NCI-H1930 (cell line): ENCODE data around the gene GAL.

Experiments
- DNase-seq, 2 experiments: peaks; one replicate each; lab custom pipeline; 2025; lab: John Stamatoyannopoulos, UW

The GAL gene

DNA sequence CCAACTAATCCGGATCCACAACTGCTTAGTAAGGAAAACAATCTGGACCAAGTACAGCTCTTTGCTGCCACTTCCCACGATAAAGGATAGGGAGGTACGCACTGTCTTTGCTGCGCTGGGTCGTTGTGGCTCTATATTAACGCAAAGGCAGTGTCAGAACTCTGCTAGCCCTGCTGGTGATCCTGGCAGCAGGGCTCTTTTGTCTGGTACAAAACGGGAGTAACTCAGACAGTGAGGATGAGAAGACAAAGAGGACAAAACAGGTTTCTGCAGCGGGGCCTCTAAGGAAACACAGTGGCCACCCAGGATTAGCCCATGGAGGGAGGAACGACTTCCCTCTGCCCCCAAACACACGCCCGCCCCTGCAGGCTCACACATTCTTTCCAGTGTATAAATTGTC is 26.1 kb downstream of the GAL start:
- no peak for DNase-seq

DNA sequence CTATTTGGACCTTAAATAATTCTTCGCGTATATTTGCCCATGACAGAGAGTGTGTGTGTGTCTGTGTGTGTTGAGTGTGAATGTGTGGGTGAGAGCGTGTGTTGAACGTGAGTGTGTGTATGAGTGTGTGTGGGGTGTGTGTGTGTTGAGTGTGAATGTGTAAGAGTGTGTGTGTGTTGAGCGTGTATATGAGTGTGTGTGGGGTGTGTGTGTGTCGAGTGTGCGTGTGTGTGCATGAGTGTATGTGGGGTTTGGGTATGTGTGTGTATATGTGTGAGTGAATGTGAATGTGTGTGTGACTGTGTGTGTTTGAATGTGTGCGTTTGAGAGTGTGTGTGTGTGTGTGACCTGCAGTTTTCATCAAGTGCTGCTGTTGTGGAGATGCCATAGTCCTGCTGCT is 26.8 kb downstream of the GAL start:
- DNase-seq: no peak

DNA sequence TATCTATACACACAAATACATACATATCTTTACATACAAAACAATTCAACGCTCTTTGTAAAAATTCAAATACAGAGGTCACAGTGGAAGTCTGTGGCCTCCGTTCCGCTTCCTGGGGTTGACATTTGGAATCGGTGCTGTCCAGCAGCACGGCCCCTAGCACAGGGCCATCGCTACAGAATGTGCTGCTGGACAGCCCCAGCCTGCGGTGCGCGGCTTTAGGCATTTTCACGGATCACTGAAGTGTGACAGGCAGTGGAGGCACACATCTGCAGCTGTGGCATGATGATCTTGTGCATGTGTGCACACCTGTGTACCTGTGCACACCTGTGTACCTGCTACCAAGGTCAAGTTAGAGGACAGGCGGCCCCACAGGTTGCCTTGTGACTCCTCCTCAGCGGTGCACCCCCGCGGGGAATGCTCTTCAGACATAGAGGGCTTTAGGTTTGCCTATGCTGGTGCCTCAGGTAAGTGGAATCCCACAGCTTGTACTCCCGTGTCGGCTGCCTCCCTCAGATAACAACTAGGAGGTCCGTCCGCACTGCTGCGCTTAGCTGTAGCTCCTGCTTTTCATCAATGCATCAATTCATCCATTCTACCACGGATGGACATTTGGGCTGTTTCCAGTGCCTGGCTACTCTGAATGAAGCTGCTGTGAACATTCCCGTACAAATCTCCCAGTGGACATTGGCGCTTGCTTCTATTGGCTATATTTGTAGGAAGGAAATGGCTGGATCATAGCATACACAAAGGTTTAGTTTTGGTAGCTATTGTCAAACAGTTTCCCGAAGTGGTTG is 29.9 kb downstream of the GAL start:
- DNase-seq: no peak

DNA sequence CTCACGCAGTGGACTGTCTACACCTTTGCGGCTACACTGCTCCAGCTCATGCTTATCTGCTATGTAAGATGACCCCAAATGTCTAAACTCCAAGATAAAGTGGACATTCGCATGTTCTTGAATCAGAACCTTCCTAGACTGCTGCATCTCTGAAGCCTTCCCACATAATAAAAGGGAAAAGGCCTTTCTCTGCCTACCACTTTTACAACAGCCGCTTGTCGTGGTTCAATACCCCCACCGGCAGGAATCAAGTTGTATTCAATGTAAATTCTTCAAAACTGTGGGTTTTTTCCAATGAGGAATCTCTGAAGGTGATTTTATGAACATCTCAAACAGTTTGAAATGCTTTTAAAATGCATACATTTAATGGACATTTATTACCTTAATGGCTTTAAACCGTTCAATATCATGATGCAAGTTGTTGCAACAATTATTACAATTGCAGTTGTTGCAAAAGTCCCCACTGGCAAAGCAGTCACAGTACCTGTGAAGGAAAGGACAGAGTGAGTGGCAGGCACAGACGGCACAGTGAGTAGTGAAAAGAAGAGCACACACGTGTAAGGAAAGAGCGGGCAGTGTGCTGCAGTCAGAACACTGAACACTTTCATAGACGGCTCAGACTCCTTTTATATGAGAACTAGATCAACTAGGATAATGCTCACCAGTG is 31.2 kb downstream of the GAL start:
- no peak for DNase-seq

DNA sequence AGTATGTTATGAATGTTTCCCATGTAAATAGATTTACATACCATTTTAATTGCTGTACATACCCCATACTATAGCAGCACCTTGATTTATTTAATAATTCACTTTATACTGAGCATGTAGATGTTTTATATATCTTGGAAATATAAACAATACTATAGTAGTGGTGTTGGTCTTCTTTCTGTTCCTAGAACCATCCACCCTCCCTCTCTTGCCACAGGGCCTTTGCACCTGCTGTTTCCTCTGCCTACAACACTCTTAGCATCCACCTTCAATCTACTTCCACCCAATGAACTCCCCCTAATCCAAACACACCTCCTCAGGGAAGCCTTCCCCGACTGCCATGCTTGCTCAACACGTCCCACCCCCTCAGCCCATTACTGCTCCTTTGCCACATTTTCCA is 36.7 kb downstream of the GAL start:
- no peak for DNase-seq

DNA sequence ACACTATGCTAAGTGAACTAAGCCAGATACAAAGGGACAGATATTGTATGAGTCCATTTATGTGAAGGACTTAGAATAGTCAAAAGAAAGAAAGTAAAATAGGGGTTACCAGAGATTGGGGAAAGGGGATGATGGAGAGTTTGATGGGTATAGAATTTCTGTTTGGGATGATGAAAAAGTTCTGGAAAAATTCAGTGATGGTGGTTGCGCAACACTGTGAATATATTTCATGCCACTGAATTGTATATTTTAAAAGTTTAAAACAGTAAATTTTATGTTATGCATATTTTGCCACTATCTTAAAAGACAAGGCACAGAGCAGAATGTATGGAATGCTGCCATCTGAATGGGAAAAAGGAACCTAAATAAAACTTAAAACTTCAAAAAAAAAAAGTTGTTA is 37.8 kb downstream of the GAL start:
- DNase-seq: no peak

DNA sequence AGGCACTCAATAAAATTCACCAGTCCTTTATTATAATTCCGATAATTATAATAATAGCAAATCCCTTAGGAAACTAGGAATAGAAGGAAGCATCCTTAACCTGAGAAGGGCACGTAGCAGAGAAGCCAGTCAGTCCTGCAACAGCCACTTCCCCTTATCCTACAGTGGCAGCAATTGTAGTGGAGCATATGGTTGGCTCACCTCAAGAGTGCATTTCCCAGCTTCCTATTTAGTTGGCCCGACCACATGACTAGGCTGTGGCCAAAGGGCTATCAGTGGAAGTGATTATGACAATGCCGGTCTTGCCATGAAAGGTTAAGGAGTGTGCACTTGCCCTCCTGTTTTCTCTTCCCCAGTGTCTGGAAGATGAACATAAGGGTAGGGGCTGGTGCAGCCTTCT is 39.9 kb downstream of the GAL start:
- DNase-seq: no peak

DNA sequence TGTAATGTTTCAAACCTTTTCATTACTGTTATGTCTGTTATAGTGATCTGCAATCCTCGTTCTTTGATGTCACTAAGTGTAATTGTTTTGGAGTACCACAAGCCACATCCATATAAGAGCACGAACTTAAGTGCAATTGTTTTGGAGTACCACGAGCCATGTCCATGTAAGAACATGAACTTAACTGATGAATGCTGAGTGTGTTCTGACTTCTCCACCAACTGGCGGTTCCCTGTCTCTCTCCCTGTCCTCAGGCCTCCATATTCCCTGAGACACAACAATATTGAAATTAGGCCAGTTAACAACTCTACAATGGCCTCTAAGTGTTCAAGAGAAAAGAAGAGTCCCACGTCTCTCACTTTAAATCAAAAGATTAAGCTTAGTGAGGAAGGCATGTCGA is 43.4 kb downstream of the GAL start:
- DNase-seq: peak in 1 of 2 experiments; percentile 26

DNA sequence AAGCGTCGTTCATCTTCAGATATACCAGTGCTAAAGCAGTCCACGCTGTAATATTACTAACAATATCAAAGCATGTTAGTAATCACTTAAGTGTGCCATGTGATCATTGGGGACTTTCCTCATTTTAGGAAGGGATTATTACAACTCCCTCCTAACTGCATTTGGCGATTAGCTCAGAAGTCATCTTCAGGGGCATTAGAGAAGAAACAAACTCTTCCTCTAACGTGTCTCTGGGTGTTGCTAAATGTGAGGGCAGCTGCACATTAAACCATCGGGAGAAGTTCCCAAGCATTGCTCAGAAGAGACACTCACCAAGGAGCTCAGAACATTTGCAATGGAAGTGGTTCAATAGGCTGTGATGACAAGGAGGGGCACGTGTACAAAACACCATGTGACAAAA is 49.8 kb downstream of the GAL start:
- DNase-seq: no peak

DNA sequence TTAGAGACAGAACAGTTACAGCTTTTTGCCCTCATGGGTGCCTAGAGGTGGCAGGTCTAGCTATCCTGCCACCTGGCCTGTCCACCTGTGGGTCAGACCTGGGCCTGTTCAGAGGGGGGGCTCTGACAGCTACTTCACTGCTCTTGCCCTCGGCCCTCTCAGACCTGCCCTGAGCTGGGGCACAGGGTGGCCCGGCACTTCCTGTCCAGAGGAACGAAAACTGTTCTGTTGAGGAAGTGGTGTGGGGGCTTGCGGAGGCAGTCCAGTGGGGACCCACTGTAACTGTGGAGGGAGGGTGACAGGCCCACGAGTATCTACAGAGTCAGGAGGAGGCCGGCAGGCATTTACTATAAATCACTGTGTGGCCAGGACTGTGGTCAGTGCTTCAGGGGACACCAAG is 50.8 kb downstream of the GAL start:
- no peak for DNase-seq

DNA sequence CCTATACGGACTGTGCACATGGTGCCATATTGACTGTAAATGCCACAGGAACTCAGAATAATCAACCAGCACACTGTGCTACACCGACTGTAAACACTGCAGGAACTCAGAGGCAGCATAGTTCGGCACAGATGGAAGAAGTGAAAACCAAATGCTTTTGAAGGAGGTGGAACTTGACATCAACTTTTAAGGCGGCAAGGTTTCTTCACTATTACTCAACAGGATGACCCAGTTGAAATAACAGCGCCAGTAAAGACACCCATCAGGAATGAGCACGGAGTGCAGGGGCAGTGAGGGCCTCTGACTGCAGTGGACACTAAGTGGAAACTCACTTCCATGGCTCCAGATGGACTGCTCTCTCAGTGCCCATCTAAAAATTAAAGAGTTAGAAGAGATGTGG is 51.3 kb downstream of the GAL start:
- no peak for DNase-seq
